OCI-LY3 (cell line): ENCODE data around the gene TTC7B.

Source experiments
- H2AFZ ChIP-seq: fragments of 200-600, 300-600 bp; shearing (Covaris generic); 2 replicates; pipeline ENCODE4 v1.6.0; 2014; ENCODE audit warnings: antibody characterized with exemption, low read depth, low read length
- H3K27ac ChIP-seq: fragments of 200-600, 300-600 bp; sonication (generic); 2 replicates; pipeline ENCODE4 v1.5.1; 2014; ENCODE audit warnings: mild to moderate bottlenecking, low read length, moderate library complexity, mixed read lengths
- H3K27me3 ChIP-seq: fragments of 200-600, 300-600 bp; sonication (generic); 2 replicates; pipeline ENCODE4 v1.6.1; 2014; ENCODE audit warnings: low read depth, low read length, mixed read lengths
- H3K36me3 ChIP-seq: fragments of 200-600, 300-600 bp; sonication (generic); replicated peaks from 2 replicates; pipeline ENCODE3; 2014; ENCODE audit warnings: low read depth, low read length, mixed read lengths
- H3K4me1 ChIP-seq: fragments of 300-600, 200-600 bp; sonication (generic); 2 replicates; pipeline ENCODE4 v1.6.1; 2014; ENCODE audit warnings: low read length, mixed read lengths
- H3K4me2 ChIP-seq: fragments of 200-600, 300-600 bp; sonication (generic); 2 replicates; pipeline ENCODE4 v1.6.1; 2014; ENCODE audit warnings: low read length, mixed read lengths
- H3K4me3 ChIP-seq: fragments of 300-600, 200-600 bp; sonication (generic); 2 replicates; pipeline ENCODE4 v1.5.1; 2014; ENCODE audit warnings: antibody characterized with exemption, mild to moderate bottlenecking, low read length, moderate library complexity
- H3K79me2 ChIP-seq: fragments of 300-600, 200-600 bp; shearing (Covaris generic); 2 replicates; pipeline ENCODE4 v1.6.1; 2014; ENCODE audit warnings: mild to moderate bottlenecking, low read length, mixed read lengths
- H3K9ac ChIP-seq: fragments of 300-600, 200-600 bp; shearing (Covaris generic); 2 replicates; pipeline ENCODE4 v1.6.0; 2014; ENCODE audit warnings: mild to moderate bottlenecking, low read length, moderate library complexity
- H3K9me3 ChIP-seq: fragments of 200-600, 300-600 bp; shearing (Covaris generic); 2 replicates; pipeline ENCODE4 v1.6.1; 2014; ENCODE audit warnings: low read length, mixed read lengths; ENCODE audit not compliant: insufficient read depth
- H4K20me1 ChIP-seq: fragments of 200-600, 300-600 bp; sonication (generic); 2 replicates; pipeline ENCODE4 v1.6.1; 2016; ENCODE audit warnings: low read length, mixed read lengths; ENCODE audit not compliant: insufficient read depth
- CTCF ChIP-seq: fragments of 200-600, 300-600 bp; sonication (generic); IDR thresholded peaks from 2 replicates; pipeline ENCODE4 v1.5.1; 2014; ENCODE audit warnings: antibody characterized with exemption, low read length, low read depth
- EZH2phosphoT487 ChIP-seq: fragments of 200-600 bp; shearing (Covaris generic); IDR thresholded peaks from 2 replicates; pipeline ENCODE4 v1.6.1; 2018; ENCODE audit warnings: antibody characterized with exemption, mixed run types, low read depth

Gene TTC7B

DNA sequence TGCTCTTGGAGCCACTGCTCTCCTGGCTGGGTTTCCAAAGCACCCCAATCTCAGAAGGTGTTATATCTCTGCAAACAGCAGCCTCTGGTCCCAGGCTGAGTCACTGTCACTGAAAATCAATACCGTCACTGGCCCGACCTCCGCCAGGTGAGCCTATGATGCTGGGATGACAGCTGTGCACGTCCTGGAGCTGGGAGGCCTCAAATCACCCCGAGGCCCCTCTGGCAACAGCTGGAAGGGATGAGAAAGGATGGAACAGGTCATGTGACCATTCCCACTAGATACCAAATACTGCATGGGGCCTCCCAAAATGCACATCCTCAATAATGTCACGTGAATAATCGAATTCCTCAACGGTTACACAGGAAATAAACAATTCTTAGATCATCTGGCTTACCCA is 190.8 kb downstream of the TTC7B start:
- no peaks in the 10 kb centered on the region for H3K4me1 ChIP-seq
- no peak overlapping the region for H3K4me3 ChIP-seq
- H3K36me3 ChIP-seq = no peaks in the 10 kb centered on the region
- H3K9me3 ChIP-seq = no peaks in the 10 kb centered on the region
- no peak for TF ChIP-seq CTCF
- no peak for TF ChIP-seq EZH2phosphoT487
- H3K79me2 ChIP-seq = no peaks in the 10 kb centered on the region
- no peak overlapping the region for H2AFZ ChIP-seq
- H3K27me3 ChIP-seq = no peaks in the 10 kb centered on the region
- H4K20me1 ChIP-seq = no peaks in the 10 kb centered on the region
- H3K9ac ChIP-seq = no peak overlapping the region
- H3K4me2 ChIP-seq = no peak overlapping the region
- no peak overlapping the region for H3K27ac ChIP-seq

DNA sequence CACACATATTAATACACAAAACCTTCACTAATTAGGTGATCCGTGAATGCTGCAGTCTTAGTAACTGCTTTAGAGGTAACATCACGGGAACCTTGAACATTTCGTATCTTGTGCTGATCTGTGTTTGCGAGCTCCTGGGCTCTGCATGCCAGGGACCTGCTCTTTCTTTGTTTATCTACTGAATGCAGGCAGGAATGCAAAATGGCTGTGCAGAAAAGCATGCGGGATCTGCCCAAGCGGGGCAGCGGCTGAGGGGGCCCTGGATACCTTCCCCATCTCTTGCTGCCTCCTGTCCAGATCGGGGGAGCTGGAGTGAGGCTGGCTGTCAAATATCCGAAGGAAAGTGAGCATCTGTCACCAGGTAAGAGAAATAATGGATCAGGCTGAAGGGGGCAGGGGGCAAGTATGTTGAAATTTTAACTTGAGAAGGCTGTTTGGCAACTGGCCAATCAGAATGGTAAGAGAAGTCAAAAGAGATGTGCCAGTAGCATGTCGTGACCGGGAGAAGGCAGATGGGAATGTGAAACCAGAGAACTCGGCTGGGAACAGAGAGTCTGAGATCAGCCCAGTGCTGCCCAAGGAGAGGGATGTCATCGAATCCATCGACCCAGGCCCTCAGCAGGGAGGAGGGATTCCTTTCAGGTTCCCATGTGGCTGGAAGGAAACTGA is 191.4 kb downstream of the TTC7B start:
- Histone ChIP-seq H3K27ac (no peak overlapping the region), H3K4me1 (no peaks in the 10 kb centered on the region), H2AFZ (no peak overlapping the region), H3K4me2 (no peak overlapping the region), H3K9ac (no peak overlapping the region), H4K20me1 (no peaks in the 10 kb centered on the region), H3K4me3 (no peak overlapping the region), H3K27me3 (no peaks in the 10 kb centered on the region), H3K79me2 (no peaks in the 10 kb centered on the region), H3K36me3 (no peaks in the 10 kb centered on the region), H3K9me3 (no peaks in the 10 kb centered on the region)
- TF ChIP-seq EZH2phosphoT487 = no peak
- TF ChIP-seq CTCF = no peak

- Histone ChIP-seq H3K27ac (no peak overlapping the region), H3K4me2 (no peak overlapping the region)
- TF ChIP-seq EZH2phosphoT487 = no peak
- TF ChIP-seq CTCF = no peak
These were observed 192.0 kb downstream of the TTC7B start for GRCh38 chr14:90624227-90624626.

DNA sequence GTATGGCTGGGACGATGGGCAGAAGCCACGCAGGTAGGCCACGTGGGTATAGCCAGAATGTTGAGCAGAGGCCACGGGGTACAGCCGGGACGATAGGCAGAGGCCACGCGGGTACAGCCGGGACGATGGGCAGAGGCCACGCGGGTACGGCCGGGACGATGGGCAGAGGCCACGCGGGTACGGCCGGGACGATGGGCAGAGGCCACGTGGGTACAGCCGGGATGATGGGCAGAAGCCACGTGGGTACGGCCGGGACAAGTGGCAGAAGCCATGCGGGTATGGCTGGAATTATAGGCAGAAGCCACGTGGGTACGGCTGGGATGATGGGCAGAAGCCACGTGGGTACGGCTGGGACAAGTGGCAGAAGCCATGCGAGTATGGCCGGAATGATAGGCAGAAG is 195.0 kb downstream of the TTC7B start:
- Histone ChIP-seq H3K27me3 (no peaks in the 10 kb centered on the region), H3K9ac (no peak overlapping the region), H3K4me3 (no peak overlapping the region), H3K4me1 (no peaks in the 10 kb centered on the region), H3K27ac (no peak overlapping the region), H3K79me2 (no peaks in the 10 kb centered on the region), H2AFZ (no peak overlapping the region), H3K4me2 (no peak overlapping the region), H3K9me3 (no peaks in the 10 kb centered on the region), H3K36me3 (no peaks in the 10 kb centered on the region), H4K20me1 (no peaks in the 10 kb centered on the region)
- TF ChIP-seq CTCF (no peak), EZH2phosphoT487 (no peak)

More at GRCh38 chr14:90624227-90624626, 192.0 kb downstream of the TTC7B start:
- H3K4me1 ChIP-seq = no peaks in the 10 kb centered on the region
- no peaks in the 10 kb centered on the region for H3K79me2 ChIP-seq
- no peaks in the 10 kb centered on the region for H4K20me1 ChIP-seq
- H3K9me3 ChIP-seq = no peaks in the 10 kb centered on the region
- no peak overlapping the region for H3K9ac ChIP-seq
- no peaks in the 10 kb centered on the region for H3K27me3 ChIP-seq
- no peak overlapping the region for H2AFZ ChIP-seq
- no peak overlapping the region for H3K4me3 ChIP-seq
- H3K36me3 ChIP-seq = no peaks in the 10 kb centered on the region
